ACHN (cell line): ENCODE measurements around the gene CTNNA3.
A peak's percentile ranks its signal among the peaks of the same experiment; 100 is the strongest.

Experiments used
- DNase-seq: peaks from one replicate; pipeline ENCODE4 v3.0.0-alpha.2; 2015
- in situ Hi-C: cut with HindIII; loops from 2 replicates; pipeline ENCODE4 v1.10.0; 2017; ENCODE audit warnings: low sequenced_read_pairs, low pct_ligation_motif_present, low pct_unique_long_range_greater_than_20kb

Gene CTNNA3

GRCh38 chr10:66257801-66258200 lies 1438.2 kb downstream of the CTNNA3 start:
- no peak for DNase-seq
- in situ Hi-C loops: no loop called here

- DNase-seq: no peak
- in situ Hi-C loops: no loop called here
These were observed 1443.0 kb downstream of the CTNNA3 start for GRCh38 chr10:66252986-66253385.

GRCh38 chr10:66246177-66246576 lies 1449.8 kb downstream of the CTNNA3 start:
- no peak for DNase-seq
- in situ Hi-C loops: no loop called here

GRCh38 chr10:66244953-66245352 lies 1451.0 kb downstream of the CTNNA3 start:
- in situ Hi-C loops: no loop called here
- no peak for DNase-seq

GRCh38 chr10:66242885-66243284 lies 1453.1 kb downstream of the CTNNA3 start:
- DNase-seq: no peak
- in situ Hi-C loops: no loop called here

- in situ Hi-C loops: no loop called here
- DNase-seq: no peak
These were observed 1456.9 kb downstream of the CTNNA3 start for GRCh38 chr10:66239062-66239461.

GRCh38 chr10:66238343-66238742 lies 1457.7 kb downstream of the CTNNA3 start:
- DNase-seq: no peak
- in situ Hi-C loops: no loop called here

- DNase-seq: no peak
- in situ Hi-C loops: no loop called here
These were observed 1461.1 kb downstream of the CTNNA3 start for GRCh38 chr10:66234872-66235271.

- DNase-seq: no peak
- in situ Hi-C loops: no loop called here
These were observed 1467.1 kb downstream of the CTNNA3 start for GRCh38 chr10:66228887-66229286.

GRCh38 chr10:66223656-66224055 lies 1472.3 kb downstream of the CTNNA3 start:
- DNase-seq: no peak
- in situ Hi-C loops: no loop called here

- no peak for DNase-seq
- in situ Hi-C loops: no loop called here
These were observed 1473.4 kb downstream of the CTNNA3 start for GRCh38 chr10:66222462-66223046.

GRCh38 chr10:66218981-66219587 lies 1476.9 kb downstream of the CTNNA3 start:
- no peak for DNase-seq
- in situ Hi-C loops: no loop called here

GRCh38 chr10:66218289-66218688 lies 1477.7 kb downstream of the CTNNA3 start:
- DNase-seq: no peak
- in situ Hi-C loops: no loop called here

GRCh38 chr10:66215920-66216319 lies 1480.1 kb downstream of the CTNNA3 start:
- in situ Hi-C loops: no loop called here
- DNase-seq: no peak

- in situ Hi-C loops: no loop called here
- DNase-seq: peak; percentile 10
These were observed 1481.1 kb downstream of the CTNNA3 start for GRCh38 chr10:66214721-66215404.

GRCh38 chr10:66209025-66209424 lies 1487.0 kb downstream of the CTNNA3 start:
- in situ Hi-C loops: no loop called here

GRCh38 chr10:66204838-66205237 lies 1491.2 kb downstream of the CTNNA3 start:
- DNase-seq: no peak
- in situ Hi-C loops: no loop called here

More at GRCh38 chr10:66209025-66209424, 1487.0 kb downstream of the CTNNA3 start:
- DNase-seq: no peak

GRCh38 chr10:66202101-66202500 lies 1493.9 kb downstream of the CTNNA3 start:
- DNase-seq: no peak
- in situ Hi-C loops: no loop called here

- in situ Hi-C loops: no loop called here
- DNase-seq: no peak
These were observed 1503.7 kb downstream of the CTNNA3 start for GRCh38 chr10:66192162-66192831.
